IMR-90 (cell line): ENCODE results near the gene BANF1. TPM values are rescaled to one million over a fixed set of nuclear protein-coding genes. Genes with fewer than 3 reads are reported as not detected.
A peak's percentile ranks its signal among the peaks of the same experiment; 100 is the strongest.

Experiments
- ATAC-seq: fragments of 200-7000 bp; cut with Tn5 transposase; 2 replicates; pipeline ENCODE4 v1.9.1; 2020; ENCODE audit warnings: low read depth, mild to moderate bottlenecking, moderate library complexity
- BruUV-seq: library from RNA; stranded (reverse); fragments of 400-500 nt; replicated peaks from 2 replicates; lab custom pipeline; 2021; lab: Mats Ljungman, UMichigan
- CTCF ChIA-PET: fragments of 300-600 bp; formaldehyde crosslinking; extraction: SDS; loops from one replicate; lab custom pipeline; 2021; ENCODE audit warnings: antibody characterized with exemption; lab: Yijun Ruan, JAX
- POLR2A ChIA-PET: fragments of 300-600 bp; sonication (Branson Sonifier 250); formaldehyde crosslinking; loops from one replicate; lab custom pipeline; 2022; ENCODE audit warnings: antibody characterized with exemption; ENCODE audit not compliant: unreplicated experiment; lab: Charles Lee
- DNase-seq: peaks from one replicate; pipeline ENCODE4 v3.0.0; 2013
- H2AFZ ChIP-seq: replicated peaks from 2 replicates; pipeline ENCODE3; 2013; ENCODE audit warnings: low read length, mild to moderate bottlenecking; ENCODE audit not compliant: poor library complexity
- H2AK5ac ChIP-seq: 2 replicates; pipeline ENCODE4 v1.6.1; 2013; ENCODE audit warnings: low read depth, low read length, inconsistent platforms
- H2AK9ac ChIP-seq: replicated peaks from 2 replicates; pipeline ENCODE3; 2013; ENCODE audit warnings: mild to moderate bottlenecking, low read depth, low read length, moderate library complexity; ENCODE audit not compliant: poor library complexity
- H2BK120ac ChIP-seq: 2 replicates; pipeline ENCODE4 v1.6.1; 2013; ENCODE audit warnings: low read depth, low read length, inconsistent platforms
- H2BK15ac ChIP-seq: 3 replicates; pipeline ENCODE4 v1.6.1; 2013; ENCODE audit warnings: low read depth, low read length, inconsistent platforms
- H2BK20ac ChIP-seq: 2 replicates; pipeline ENCODE4 v1.6.1; 2013; ENCODE audit warnings: low read depth, mild to moderate bottlenecking, inconsistent platforms, low read length, moderate library complexity
- H2BK5ac ChIP-seq: 2 replicates; pipeline ENCODE4 v1.6.1; 2013; ENCODE audit warnings: mild to moderate bottlenecking, low read depth, low read length, inconsistent platforms; ENCODE audit not compliant: poor library complexity, severe bottlenecking
- H3K14ac ChIP-seq: replicated peaks from 2 replicates; pipeline ENCODE4 v1.6.1; 2013; ENCODE audit warnings: low read depth, low read length, inconsistent platforms
- H3K18ac ChIP-seq: 2 replicates; pipeline ENCODE4 v1.6.1; 2013; ENCODE audit warnings: low read depth, low read length, control low read depth
- H3K23ac ChIP-seq: 2 replicates; pipeline ENCODE4 v1.6.1; 2013; ENCODE audit warnings: low read depth, low read length, inconsistent platforms
- H3K27ac ChIP-seq: 2 replicates; pipeline ENCODE4 v1.5.1; 2013; ENCODE audit warnings: mild to moderate bottlenecking, control low read depth, low read length; ENCODE audit not compliant: insufficient read depth
- H3K27me3 ChIP-seq: 2 replicates; pipeline ENCODE4 v1.6.1; 2013; ENCODE audit warnings: low read length; ENCODE audit not compliant: control insufficient read depth, insufficient read depth
- H3K36me3 ChIP-seq: 2 replicates; pipeline ENCODE4 v1.6.1; 2013; ENCODE audit warnings: low read length, mixed read lengths; ENCODE audit not compliant: control insufficient read depth, insufficient read depth
- H3K4ac ChIP-seq: 2 replicates; pipeline ENCODE4 v1.6.1; 2013; ENCODE audit warnings: low read depth, low read length, inconsistent platforms
- H3K4me1 ChIP-seq: 2 replicates; pipeline ENCODE4 v1.6.1; 2013; ENCODE audit warnings: low read length, mixed read lengths; ENCODE audit not compliant: control insufficient read depth, insufficient read depth
- H3K4me2 ChIP-seq: 2 replicates; pipeline ENCODE4 v1.6.1; 2013; ENCODE audit warnings: low read depth, mild to moderate bottlenecking, control low read depth, low read length, moderate library complexity
- H3K4me3 ChIP-seq: 2 replicates; pipeline ENCODE4 v1.5.1; 2013; ENCODE audit warnings: low read depth, mild to moderate bottlenecking, control low read depth, low read length, moderate library complexity; ENCODE audit not compliant: insufficient read depth
- H3K56ac ChIP-seq: 2 replicates; pipeline ENCODE4 v1.6.1; 2013; ENCODE audit warnings: low read length, inconsistent platforms; ENCODE audit not compliant: insufficient read depth; ENCODE audit errors: extremely low read depth
- H3K79me1 ChIP-seq, 2 experiments: 2 replicates each; pipeline ENCODE4 v1.6.1; 2013; ENCODE audit warnings: low read length in 2 of 2, inconsistent platforms in 1 of 2, low read depth in 1 of 2
- H3K9ac ChIP-seq: 2 replicates; pipeline ENCODE4 v1.6.1; 2013; ENCODE audit warnings: low read depth, low read length, control low read depth
- H3K9me1 ChIP-seq: 2 replicates; pipeline ENCODE4 v1.6.1; 2013; ENCODE audit warnings: low read length, inconsistent platforms; ENCODE audit not compliant: insufficient read depth
- H3K9me3 ChIP-seq: 2 replicates; pipeline ENCODE4 v1.6.1; 2013; ENCODE audit warnings: low read length; ENCODE audit not compliant: control insufficient read depth, insufficient read depth
- H4K20me1 ChIP-seq: 2 replicates; pipeline ENCODE4 v1.6.1; 2013; ENCODE audit warnings: low read length, inconsistent platforms; ENCODE audit not compliant: insufficient read depth
- H4K5ac ChIP-seq: 2 replicates; pipeline ENCODE4 v1.6.1; 2013; ENCODE audit warnings: mild to moderate bottlenecking, low read depth, low read length, control low read depth
- H4K8ac ChIP-seq, 2 experiments: 2 replicates each; pipeline ENCODE4 v1.6.1; 2013; ENCODE audit warnings: low read depth in 2 of 2, low read length in 2 of 2, control low read depth in 1 of 2, inconsistent platforms in 1 of 2
- H4K91ac ChIP-seq: 2 replicates; pipeline ENCODE4 v1.6.1; 2013; ENCODE audit warnings: low read depth, low read length, inconsistent platforms; ENCODE audit not compliant: insufficient read depth
- MAZ ChIP-seq: IDR thresholded peaks from 2 replicates; pipeline ENCODE4 v1.6.1; 2012; ENCODE audit warnings: low read depth, mild to moderate bottlenecking, low read length, improper control_type of control experiment, moderate library complexity, borderline replicate concordance
- MXI1 ChIP-seq: IDR thresholded peaks from 2 replicates; pipeline ENCODE4 v1.6.1; 2012; ENCODE audit warnings: low read depth, mild to moderate bottlenecking, low read length, moderate library complexity, borderline replicate concordance
- RAD21 ChIP-seq: IDR thresholded peaks from 2 replicates; pipeline ENCODE4 v1.6.1; 2012; ENCODE audit warnings: low read length, improper control_type of control experiment
- SMC3 ChIP-seq: fragments of 150-350 bp; IDR thresholded peaks from 2 replicates; pipeline ENCODE4 v1.6.1; 2016; ENCODE audit warnings: low read depth, mild to moderate bottlenecking, antibody characterized with exemption, low read length, moderate library complexity
- WGBS, 2 experiments: methylation state at CpG; one replicate each; pipeline versions ENCODE4 v1.1.5 to v1.1.7; 2013; ENCODE audit warnings: missing lambda C conversion rate in 2 of 2; ENCODE audit not compliant: insufficient read length in 1 of 2; ENCODE audit errors: extremely low coverage in 2 of 2; 5-methylcytosine and 5-hydroxymethylcytosine counted together
- dilution Hi-C: fragments of 300-500 bp; cut with HindIII; formaldehyde crosslinking; loops from one replicate; pipeline ENCODE4 v1.14.3; 2018; ENCODE audit warnings: low sequenced_read_pairs; ENCODE audit not compliant: unreplicated experiment
- in situ Hi-C: fragments of 300-500 bp; cut with MboI; formaldehyde crosslinking; loops from 3 replicates; pipeline ENCODE4 v1.14.3; 2019; ENCODE audit warnings: low sequenced_read_pairs, inconsistent platforms, mixed read lengths
- intact Hi-C: fragments of 100-400 bp; cut with micrococcal nuclease; formaldehyde crosslinking; loops from 2 replicates; pipeline ENCODE4 v1.10.0; 2022
- polyA plus RNA-seq, 3 experiments: library from polyadenylated mRNA; depleted of rRNA; stranded (reverse); fragments of >200 nt; gene quantifications; 2 replicates each; pipeline ENCODE4 v1.2.3, GENCODE V29; 2012; ENCODE audit warnings: low replicate concordance in 1 of 3
- total RNA-seq: library from RNA; depleted of rRNA; stranded (reverse); fragments of >200 nt; gene quantifications from 2 replicates; pipeline ENCODE4 v1.2.3, GENCODE V29; 2012
- TF ChIP-seq, protein P1 (sequence below): conservative IDR thresholded peaks from 2 replicates; pipeline ENCODE4 v1.5.1; 2012; ENCODE audit warnings: mild to moderate bottlenecking, low read depth, low read length, improper control_type of control experiment

BANF1 gene
- total and polyA plus RNA-seq, 2 of the 4 experiments (the other 2 are of a cell fraction), result 36.6 to 242 TPM

DNA sequence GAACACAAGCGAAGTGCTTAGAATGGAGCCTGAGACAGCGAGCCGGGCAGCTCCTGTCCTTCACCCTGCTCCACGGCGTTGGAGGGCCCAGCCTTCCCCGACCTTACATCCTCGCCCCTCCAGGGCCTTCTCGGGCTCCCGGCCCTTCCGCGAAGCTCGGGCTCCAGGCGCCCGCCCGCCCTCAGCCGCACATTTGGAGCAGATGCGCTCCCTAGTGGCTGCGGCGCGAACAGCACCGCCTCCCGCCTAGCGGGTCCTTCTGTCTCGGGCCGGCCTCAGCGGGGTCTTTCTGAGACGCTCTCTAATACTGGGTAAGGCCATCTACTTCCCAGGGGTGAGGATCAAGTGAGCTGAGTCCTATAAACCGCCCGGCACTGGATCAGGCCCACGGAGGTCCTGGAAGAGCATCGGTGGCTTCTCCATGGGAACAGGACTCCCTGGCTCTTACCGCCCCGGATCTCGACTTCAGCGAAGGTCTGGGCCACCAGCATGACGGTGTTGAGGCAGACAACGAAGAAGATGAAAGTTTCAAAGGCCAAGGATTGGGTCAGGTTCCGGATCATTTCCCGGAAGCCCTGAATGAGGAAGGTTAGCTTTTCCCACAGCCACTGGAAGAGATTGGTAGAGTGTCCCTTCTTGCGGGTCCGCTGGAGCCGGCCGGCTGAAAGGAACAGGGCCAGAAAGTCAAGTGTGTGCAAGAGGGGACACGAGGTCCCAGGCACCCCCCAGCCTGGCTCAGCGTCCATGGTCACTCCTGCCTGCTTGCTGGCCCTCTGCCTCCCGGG lies 20.3 kb downstream of the BANF1 start:
- in situ Hi-C loops, result no loop called here
- Histone ChIP-seq H3K4me1 (peaks cover 9% of the 10 kb centered on the region), H4K20me1 (no peaks in the 10 kb centered on the region), H3K9me1 (peaks cover 5% of the 10 kb centered on the region; the same call in 1 of the 2 replicates), H2BK120ac (peak overlapping the region; percentile 72; the same call in 1 of the 2 replicates), H2BK20ac (no peak overlapping the region), H3K27me3 (no peaks in the 10 kb centered on the region; the same call in 1 of the 2 replicates), H4K5ac (peak overlapping the region; percentile 88), H3K4me2 (peak overlapping the region; percentile 71), H3K27ac (no peak overlapping the region), H4K91ac (peak overlapping the region; percentile 76; the same call in 1 of the 2 replicates), H2AFZ (peak overlapping the region; percentile 98), H3K36me3 (no peaks in the 10 kb centered on the region), H3K18ac (peak overlapping the region; percentile 33; the same call in 1 of the 2 replicates), H4K8ac (peak overlapping the region; percentile 62 to 97), H3K4ac (peak overlapping the region; percentile 86), H3K56ac (no peak overlapping the region), H3K4me3 (no peak overlapping the region), H3K79me1 (peaks cover 0 to 4% of the 10 kb centered on the region in 2 experiments; a peak in 1 of 4 replicates), H2BK5ac (no peak overlapping the region), H3K23ac (no peak overlapping the region), H2AK5ac (0 out of 2 replicates have a peak overlapping the region, but pooled peaks have one; percentile 17), H2BK15ac (no peak overlapping the region), H3K9ac (no peak overlapping the region; the same call in 1 of the 2 replicates), H3K14ac (no peak overlapping the region; the same call in 1 of the 2 replicates), H3K9me3 (no peaks in the 10 kb centered on the region), H2AK9ac (peak overlapping the region; percentile 79)
- intact Hi-C loops, result no loop called here
- dilution Hi-C loops, result no loop called here
- POLR2A ChIA-PET, result no interaction called here
- TF ChIP-seq, protein P1, sequence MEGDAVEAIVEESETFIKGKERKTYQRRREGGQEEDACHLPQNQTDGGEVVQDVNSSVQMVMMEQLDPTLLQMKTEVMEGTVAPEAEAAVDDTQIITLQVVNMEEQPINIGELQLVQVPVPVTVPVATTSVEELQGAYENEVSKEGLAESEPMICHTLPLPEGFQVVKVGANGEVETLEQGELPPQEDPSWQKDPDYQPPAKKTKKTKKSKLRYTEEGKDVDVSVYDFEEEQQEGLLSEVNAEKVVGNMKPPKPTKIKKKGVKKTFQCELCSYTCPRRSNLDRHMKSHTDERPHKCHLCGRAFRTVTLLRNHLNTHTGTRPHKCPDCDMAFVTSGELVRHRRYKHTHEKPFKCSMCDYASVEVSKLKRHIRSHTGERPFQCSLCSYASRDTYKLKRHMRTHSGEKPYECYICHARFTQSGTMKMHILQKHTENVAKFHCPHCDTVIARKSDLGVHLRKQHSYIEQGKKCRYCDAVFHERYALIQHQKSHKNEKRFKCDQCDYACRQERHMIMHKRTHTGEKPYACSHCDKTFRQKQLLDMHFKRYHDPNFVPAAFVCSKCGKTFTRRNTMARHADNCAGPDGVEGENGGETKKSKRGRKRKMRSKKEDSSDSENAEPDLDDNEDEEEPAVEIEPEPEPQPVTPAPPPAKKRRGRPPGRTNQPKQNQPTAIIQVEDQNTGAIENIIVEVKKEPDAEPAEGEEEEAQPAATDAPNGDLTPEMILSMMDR, result peak; percentile 84
- TF ChIP-seq MAZ, result peak; percentile 74; the same call in 1 of the 2 replicates
- TF ChIP-seq SMC3, result peak; percentile 49
- TF ChIP-seq RAD21, result peak; percentile 70
- TF ChIP-seq MXI1, result no peak
- no TSS peak for BruUV-seq
- CTCF ChIA-PET, result interaction anchor here (0.6 to 1.8 kb wide), 7 partner anchors 14 to 207 kb away, joined by 3 to 5 read pairs (median 3); partner anchors contain the start of gene SF3B2
- ATAC-seq, result peak; percentile 95
- 18% methylated on average over 16 of the region's 46 CpGs; no CpG with 5 or more reads in 1 of the 2 experiments for WGBS, 2 experiments
- peak; percentile 29 for DNase-seq
